ENCODE results near the gene SMG1.
"Not testable (repeated sequence)": the region's sequence is repeated elsewhere in the genome, so short reads cannot be mapped to it uniquely, and the experiment has no call there.

SMG1 gene

DNA sequence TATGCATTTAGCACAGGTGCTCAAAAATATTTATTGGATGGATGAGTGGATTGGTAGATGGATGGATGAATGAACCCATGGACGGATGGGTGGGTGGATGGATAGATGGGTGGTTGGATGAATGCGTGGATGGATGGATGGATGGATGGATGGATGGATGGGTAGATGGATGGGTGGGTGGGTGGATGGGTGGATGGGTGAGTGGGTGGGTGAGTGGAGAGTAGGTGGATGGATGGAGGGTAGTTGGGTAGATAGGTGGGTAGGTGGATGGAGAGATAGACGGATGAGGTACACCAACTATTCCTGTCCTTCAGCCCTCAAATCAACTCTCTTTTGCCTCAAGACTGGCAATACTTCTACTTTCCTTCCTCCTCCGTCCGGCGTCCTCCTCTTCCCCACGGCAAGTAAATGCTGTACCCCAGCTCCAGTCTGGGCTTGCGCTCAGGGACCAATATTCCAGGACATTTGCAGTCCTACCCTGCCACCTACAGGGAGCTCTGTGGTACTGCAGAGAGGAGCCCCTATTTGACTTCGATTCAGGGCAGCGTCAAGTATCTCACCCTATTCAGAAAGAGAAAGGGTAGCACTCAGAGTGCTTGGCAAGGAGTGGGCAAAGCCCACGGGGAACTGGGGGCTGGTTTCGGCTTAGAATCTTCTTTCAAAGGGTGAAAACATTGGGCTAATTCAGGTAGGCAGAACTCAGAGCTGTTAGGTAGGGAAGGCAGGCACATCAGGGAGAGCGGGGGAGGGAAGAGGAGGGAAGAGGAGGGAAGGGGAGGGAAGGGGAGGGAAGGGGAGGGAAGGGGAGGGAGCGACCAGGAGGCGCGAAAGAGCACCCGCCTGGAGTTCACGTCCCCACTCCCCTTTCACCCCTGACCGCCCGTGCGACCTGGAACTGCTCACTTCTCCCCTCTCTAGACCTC, 166.3 kb downstream of the SMG1 start:
- not testable (repeated sequence) for DNase-seq

GRCh38 chr16:18757960-18758660, 168.1 kb downstream of the SMG1 start:
- DNase-seq, result not testable (repeated sequence)

GRCh38 chr16:18756639-18757038, 169.6 kb downstream of the SMG1 start:
- not testable (repeated sequence) for DNase-seq
